GM21576 (cell line): ENCODE measurements around the gene FREM1.

Experiments
- ATAC-seq: cut with Tn5 transposase; IDR thresholded peaks from one replicate; pipeline ENCODE4 v1.9.1; 2021; ENCODE audit warnings: mild to moderate bottlenecking, moderate library complexity; ENCODE audit not compliant: unreplicated experiment

FREM1 gene

GRCh38 chr9:14769230-14769571 lies 141.0 kb downstream of the FREM1 start:
- ATAC-seq = peak; percentile 62

DNA sequence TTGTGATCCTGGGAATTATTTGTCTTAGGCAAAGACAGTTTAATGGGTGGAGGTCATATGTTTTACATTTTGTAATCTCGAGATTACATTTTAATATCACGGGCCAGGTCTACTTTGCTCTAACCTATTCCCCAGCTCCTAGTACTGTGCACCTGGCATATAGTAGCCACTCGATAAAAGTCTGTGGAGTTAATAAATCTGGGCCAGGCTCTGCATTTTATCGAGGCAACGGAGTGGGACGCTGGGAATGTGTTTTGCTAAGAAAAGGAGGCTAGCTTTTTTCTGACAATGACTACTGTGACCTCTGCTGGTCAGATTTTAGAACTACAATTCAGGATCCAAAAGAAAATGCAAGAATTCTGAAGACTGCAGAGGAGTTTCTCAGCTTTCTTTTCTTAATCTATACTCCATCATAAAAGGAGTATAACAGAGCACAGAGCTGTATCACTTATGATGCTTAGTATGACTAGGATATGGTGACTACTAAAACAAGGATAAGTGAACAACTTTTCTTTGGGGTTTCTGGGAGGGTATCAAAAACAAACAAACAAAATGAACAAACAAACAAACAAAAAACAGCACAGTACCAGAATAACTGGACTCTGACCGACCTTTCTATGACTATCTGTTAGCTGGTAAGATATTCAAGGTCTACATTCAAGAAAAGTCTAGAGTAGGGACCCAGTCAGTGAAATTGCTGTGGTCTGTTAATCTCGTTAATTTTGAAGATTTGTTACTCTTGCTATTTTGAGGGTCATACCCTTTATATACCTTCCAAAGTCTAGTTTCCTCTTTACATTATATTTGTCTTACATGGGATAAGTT lies 141.6 kb downstream of the FREM1 start:
- ATAC-seq = no peak

DNA sequence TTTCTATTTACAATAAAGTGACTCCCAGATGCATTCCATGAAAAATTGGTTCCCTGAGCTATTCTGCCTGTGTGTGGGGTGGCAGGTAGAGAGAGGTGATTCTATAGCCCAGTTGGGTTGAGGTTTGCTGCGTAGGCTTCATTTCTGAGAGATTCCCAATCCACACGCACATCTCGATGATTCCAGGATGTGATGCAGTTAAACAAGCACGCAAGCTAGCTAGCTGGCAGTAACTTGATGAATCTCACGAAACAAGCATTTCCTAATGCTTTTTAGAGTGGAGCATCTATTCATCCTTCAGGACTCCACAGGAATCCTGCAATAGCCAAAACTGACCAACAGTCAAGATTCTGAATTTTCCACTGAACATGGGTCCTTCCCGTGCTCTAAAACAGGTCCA lies 143.9 kb downstream of the FREM1 start:
- ATAC-seq = no peak

- no peak for ATAC-seq
These were observed 148.6 kb downstream of the FREM1 start for GRCh38 chr9:14761584-14761983.

- ATAC-seq = no peak
These were observed 150.2 kb downstream of the FREM1 start for GRCh38 chr9:14760060-14760459.

DNA sequence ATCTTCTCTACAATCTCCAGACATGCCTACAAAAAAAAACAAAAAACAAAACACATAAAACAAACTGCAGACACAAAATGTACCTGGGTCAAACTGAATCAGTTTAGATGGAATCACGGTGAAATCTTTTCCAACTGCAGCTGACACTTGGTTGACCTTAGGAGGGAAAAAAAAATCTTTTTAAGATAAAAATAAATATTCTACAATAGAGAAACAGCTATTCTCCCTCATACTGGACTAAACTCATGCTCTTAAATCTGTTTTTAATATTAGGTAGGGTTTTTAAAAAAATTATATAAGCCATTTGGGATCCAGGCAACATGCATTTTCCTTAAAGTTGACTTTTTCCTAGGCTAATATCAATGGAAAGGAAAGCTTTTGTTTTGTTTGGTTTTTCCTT lies 153.9 kb downstream of the FREM1 start:
- no peak for ATAC-seq

DNA sequence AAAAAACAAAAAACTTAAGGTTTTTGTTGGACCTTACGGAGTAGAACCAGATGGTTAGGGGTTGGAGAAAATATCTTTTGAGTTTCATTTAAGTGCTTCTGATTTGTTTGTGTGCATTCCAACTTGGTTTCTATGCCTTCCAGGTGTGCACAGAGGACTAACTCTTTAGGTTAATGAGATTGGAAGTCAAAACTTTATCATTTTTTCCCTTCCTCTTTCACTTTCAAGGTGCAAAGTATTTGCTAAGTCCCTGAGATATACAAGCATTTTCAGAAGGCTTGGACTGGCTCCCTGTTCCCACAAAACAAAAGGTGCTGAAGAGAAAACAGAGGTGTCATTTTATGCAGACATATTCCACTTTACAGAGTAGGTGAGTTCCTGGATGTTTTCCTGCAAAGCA lies 157.4 kb downstream of the FREM1 start:
- no peak for ATAC-seq

DNA sequence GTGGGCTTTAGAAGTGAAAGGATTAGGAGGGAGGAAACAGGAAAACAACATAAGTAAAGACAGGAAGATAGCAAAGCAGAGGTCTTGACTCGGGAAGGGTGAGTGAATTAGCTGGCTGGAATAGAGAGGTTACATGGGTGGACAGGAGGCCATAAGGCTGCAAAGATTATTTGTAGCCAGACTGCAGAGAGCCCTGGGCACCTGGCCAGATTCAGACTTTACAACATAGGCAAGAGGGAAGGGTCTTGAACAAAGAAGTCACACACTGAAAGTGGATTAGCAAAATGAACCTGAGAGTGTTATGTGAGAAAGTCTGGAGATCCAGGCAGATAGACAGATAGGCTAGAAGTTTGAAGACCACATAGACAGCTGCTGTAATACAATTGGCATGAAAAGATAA lies 158.0 kb downstream of the FREM1 start:
- ATAC-seq = no peak

GRCh38 chr9:14750821-14751220 lies 159.4 kb downstream of the FREM1 start:
- ATAC-seq = no peak

DNA sequence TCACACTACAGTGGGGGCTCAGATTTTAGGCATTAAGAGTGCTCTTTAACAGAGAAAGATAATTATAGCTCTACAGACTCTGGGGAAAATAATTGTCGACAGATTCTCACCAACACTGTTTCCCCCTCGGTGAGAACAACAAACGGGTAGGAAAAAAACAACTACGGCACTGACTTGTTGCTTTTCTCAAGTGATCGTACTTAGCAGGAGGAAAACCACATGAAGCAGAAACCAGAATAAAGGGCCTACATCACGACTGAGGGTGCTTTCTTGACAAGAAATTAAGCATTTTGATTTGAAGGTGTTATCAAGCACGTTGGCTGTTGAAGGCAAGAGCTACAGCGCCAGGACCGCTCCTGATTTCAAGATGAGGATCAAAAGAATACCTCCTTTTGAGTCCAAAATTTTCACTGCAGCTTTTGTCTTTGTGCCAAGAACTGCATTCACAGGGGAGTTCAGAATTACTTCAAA lies 160.5 kb downstream of the FREM1 start:
- no peak for ATAC-seq

DNA sequence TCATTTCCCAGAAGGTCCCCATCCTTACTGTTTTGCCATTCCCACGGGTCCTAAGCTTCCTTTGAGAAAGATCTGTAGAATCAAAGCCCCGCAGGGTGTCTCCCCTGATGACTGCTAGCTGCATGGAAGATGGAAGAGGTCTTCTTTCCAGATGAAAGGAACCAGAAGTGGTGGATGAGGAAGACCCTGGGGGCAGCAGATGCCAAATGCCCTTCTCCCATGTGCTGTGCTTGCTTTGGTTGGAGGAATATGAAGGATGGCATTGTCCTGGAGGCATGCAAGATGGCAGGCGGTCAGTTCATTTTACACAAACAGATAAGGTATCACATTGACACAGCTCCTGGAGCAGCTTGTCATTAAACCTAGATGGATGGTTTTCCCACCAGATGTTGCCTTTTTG lies 161.9 kb downstream of the FREM1 start:
- no peak for ATAC-seq

DNA sequence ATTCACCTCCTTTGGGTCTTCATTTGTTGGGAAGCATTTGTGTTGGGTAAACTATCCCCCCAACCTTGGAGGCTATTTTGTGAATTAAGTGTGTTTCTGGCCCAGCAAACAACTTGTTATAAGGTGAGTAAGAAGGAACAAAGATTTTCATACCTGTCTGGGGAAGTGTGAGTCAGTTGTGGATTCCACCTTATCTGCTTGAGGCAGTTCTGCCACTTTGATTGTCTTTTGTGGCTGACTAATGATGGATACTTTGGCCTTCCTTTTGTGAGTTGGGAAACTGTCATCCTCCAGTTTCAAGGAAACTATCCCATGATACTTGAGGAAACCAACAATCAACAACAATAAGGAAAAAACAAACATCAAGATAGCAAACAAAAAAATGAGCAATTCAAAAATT lies 163.1 kb downstream of the FREM1 start:
- ATAC-seq = no peak

DNA sequence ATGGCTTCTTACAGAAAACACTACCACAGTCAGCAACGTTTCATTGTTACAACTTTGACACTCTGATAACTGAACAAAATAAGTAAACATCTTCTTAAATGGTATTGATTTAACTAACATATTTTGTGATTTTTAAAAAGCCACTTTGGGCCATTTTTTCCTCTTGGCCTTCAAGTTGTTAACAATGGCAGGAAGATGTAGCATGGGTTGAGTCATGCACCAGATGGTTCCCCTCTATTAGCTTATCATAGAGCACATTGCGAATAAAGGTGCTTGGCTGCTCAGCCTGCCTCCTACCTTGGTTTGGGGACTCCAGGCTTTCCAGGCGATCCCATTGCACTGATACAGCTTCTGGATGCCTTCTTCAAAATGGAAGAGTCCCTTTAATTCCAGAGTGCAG lies 163.6 kb downstream of the FREM1 start:
- no peak for ATAC-seq

DNA sequence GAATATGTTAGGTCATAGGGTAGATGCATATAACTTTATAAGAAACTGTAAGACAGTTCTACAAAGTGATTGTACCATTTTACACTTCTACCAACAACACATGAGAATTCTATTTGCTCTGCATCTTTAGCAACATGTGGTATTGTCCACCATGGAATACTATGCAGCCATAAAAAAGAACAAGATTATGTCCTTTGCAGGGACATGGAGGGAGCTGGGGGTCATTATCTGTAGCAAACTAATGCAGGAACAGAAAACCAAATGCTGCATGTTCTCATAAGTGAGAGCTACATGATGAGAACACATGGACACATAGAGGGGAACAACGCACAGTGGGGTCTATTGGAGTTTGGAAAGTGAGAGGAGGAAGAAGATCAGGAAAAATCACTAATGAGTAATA lies 165.5 kb downstream of the FREM1 start:
- no peak for ATAC-seq

DNA sequence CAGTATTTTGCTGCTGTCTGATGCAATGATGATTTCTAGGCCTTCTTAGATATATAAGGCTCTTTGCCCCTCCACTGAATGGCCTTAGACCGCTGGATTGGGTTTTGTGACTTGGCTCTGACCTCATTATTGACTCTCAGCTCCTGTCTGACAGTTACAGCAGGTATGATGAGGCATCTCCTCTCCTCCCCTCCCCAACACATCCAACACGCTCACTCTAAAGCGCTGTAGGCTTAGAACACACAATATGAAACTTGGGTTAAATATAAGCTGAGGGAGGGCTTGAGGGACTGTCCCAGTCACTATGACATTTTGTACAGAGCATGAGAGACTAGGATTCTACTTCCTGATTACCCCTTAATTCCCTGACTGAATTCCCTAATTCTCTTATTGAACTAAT lies 168.9 kb downstream of the FREM1 start:
- ATAC-seq = peak; percentile 70

- ATAC-seq = no peak
These were observed 177.1 kb downstream of the FREM1 start for GRCh38 chr9:14733133-14733532.

- ATAC-seq = no peak
These were observed 178.8 kb downstream of the FREM1 start for GRCh38 chr9:14731294-14731981.

DNA sequence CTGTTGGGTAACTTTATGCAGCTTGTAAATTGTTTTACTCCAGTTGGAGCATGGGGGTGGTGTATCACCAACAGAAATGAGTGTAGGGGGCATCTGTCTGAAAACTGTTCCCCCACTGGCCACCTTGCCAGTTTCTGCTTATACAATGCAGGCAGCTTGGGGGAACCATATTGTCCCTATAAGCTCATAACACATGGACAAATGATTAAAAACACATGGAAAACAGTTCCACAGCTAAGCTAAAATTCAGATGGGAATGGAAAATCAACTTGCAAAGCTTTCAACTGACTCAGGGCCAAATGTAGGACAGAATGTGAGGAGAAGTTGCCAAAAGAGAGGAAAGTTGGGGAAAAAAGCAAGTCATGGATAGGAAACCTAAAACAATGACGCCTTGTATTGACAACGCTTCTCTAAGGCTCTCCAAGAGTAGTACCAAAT lies 179.7 kb downstream of the FREM1 start:
- ATAC-seq = no peak

- no peak for ATAC-seq
These were observed 186.9 kb downstream of the FREM1 start for GRCh38 chr9:14723301-14723700.

DNA sequence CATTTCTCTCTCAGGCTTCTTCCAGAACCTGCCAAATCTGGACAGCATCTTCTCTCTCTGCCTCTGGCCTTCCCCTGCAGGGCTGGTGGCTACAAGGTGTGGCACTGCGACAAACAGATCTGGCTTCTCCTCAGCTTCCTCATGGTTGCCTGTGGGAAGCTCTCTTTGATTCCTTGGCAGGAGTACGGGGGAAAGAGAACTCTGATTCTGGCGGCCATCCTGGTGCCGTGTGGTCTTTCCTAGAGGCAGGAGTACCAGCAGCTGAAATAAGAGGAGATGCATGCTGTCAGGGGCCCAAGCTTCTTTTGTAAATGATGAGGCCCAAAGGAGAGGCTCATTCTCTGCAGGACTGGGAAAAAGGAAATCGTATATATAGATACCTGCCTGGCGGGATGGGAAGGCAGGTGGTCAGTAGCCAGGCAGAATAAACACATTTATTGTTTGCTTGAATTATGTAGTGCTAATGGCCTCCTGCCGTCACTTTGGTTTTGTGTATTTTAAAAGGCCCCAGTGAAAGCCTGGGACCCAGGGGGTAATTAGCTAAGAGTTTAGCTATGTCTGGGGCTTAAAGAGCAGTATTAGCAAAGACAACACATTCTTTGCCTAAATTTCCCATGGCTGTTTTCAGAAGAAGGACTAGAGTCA lies 187.7 kb downstream of the FREM1 start, which contains the start of gene CER1:
Gene CER1, minus strand, starts transcription at position 343 of the 645 bp plus-strand sequence. Its CDS starts 61 bp downstream, at position 282.
- no peak for ATAC-seq

DNA sequence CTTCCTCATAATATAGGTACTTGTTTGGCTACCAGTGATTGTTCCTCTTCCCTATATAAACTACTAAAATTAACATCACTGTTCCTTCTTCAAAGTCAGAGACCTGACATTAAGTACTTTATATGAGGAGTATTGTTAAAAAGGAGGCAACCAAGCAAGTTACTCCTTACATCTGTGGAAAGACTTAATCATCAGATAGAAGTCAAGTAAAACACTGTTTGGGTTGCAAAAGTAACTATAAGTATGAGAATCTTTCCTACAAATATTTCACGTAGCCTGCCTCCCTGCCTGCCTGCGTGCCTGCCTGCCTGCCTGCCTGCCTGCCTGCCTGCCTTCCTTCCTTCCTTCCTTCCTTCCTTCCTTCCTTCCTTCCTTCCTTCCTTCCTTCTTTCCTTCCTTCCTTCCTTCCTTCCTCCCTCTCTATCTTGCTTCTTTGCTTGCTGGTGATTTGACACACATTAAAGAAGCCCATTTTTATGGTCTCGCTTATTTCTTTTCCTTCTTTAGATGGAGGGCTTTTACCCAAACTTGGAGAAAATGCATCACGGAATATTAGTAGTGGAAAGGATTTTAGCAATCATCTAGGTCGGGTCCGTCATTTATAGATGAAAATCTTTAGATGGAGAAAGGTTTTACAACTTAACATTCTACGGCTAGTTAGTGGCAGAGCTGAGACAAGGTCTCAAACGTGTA lies 190.9 kb downstream of the FREM1 start:
- ATAC-seq = no peak
